Measurements from ENCODE around the gene PAFAH1B2.

GRCh38 chr11:117143390-117143789, 697 bp upstream of the PAFAH1B2 start:
- TF ChIP-seq CTCF (IDR thresholded peaks at IDR 0.05) (no peak), POLR2A (IDR thresholded peaks at IDR 0.05) (no peak)

Data from breast epithelium (tissue), 3 donors.